IPS-15b (cell line): ENCODE results near the gene CYB5R3.
"Not testable (repeated sequence)": the region's sequence is repeated elsewhere in the genome, so short reads cannot be mapped to it uniquely, and the experiment has no call there.

Source experiments
- H3K27me3 ChIP-seq: one replicate; pipeline ENCODE4 v1.6.1; 2013; ENCODE audit warnings: low read length; ENCODE audit not compliant: control insufficient read depth, insufficient read depth
- H3K36me3 ChIP-seq: one replicate; pipeline ENCODE4 v1.6.1; 2013; ENCODE audit warnings: low read length; ENCODE audit not compliant: control insufficient read depth, insufficient read depth
- H3K4me1 ChIP-seq: one replicate; pipeline ENCODE4 v1.6.1; 2013; ENCODE audit warnings: mild to moderate bottlenecking, low read length; ENCODE audit not compliant: control insufficient read depth, insufficient read depth
- H3K4me3 ChIP-seq: one replicate; pipeline ENCODE4 v1.5.1; 2013; ENCODE audit warnings: low read depth, low read length
- H3K9ac ChIP-seq: one replicate; pipeline ENCODE4 v1.6.1; 2013; ENCODE audit warnings: low read depth, mild to moderate bottlenecking, low read length
- H3K9me3 ChIP-seq: one replicate; pipeline ENCODE4 v1.6.1; 2013; ENCODE audit warnings: mild to moderate bottlenecking, low read length; ENCODE audit not compliant: control insufficient read depth, insufficient read depth

The CYB5R3 gene

DNA sequence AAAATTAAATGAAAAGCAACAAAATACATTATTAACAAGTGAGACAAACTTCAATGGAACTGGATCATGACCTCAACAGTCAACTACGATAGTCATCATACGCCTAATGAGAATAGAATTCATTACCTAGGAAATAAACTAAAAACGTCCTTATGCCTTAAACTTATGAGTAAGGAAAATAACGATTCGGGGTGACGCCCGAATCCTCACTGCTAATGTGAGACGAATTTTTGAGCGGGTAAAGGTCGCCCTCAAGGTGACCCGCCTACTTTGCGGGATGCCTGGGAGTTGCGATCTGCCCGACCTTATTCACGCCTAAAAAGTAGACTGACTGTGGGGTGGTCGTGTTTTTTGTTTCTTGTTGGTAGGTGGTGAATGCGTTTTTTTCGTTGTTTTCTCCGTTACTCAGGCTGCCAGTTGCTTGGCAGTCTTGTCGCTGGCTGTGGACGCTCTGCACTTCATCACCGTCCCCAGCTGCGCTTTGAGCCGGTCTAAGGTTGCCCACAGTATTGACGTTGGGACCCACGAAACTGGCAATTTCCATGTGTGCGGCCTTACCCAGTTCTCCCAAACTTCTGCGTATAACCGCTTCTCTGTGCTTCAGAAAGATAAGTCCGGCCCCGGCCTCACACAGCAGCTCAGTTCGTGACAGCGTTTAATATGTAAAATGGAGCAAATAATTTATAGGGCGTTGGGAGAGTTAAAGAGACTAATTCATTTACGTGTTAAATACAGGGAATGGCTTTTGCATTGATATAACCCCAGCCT, 33.9 kb downstream of the CYB5R3 start:
- Histone ChIP-seq H3K4me3 (peak overlapping the region; percentile 32), H3K36me3 (no peaks in the 10 kb centered on the region), H3K9ac (peak overlapping the region; percentile 57), H3K27me3 (no peaks in the 10 kb centered on the region), H3K9me3 (no peaks in the 10 kb centered on the region), H3K4me1 (peaks cover 13% of the 10 kb centered on the region)

DNA sequence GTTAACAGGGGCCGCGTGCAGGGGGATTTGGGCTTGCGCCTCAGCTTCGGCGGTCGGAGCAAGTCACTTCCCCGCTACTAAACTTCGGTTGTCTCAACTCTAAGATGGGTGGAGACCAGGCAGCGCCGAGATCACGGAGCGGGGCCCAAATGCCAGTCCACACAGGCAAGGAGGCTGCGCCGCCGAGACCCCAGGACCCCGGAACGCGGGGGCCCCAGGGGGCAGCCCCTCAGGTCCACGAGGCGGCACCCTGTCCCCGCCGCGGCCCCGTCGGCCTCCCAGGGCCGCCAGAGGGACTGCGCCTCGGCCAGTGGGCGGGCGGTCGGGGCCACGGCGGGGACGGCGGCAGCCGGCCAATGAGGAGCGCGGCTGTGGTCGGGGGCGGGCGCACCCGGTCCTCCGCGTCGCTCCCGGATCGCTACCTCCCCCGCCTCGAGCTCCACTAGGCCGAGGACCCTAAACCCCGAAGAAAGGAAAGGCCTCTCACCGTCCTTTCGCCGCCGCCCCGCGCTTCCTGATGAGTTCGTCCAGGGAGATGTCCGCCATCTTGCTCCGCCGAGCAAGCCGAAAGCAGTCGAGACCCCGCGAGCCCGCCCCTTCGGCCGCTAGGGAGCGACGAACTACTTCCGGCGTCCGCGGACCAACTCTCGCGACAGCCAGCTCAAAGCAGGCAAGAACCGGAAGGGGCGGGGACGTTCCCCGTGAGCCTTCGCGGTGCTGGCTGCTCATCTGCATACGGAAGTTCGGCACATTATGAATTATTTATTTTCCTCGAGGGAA, 34.7 kb downstream of the CYB5R3 start, which contains the start of gene POLDIP3:
TSS of gene POLDIP3 (minus strand) at position 572 of the 780 bp plus-strand sequence. CDS start at position 546, 26 bp downstream.
- Histone ChIP-seq H3K4me3 (peak within 1 kb of the TSS; percentile 89), H3K27me3 (no peaks in the 10 kb centered on the region), H3K9me3 (no peaks in the 10 kb centered on the region), H3K4me1 (peaks cover 16% of the 10 kb centered on the region), H3K36me3 (no peaks in the 10 kb centered on the region), H3K9ac (peak within 1 kb of the TSS; percentile 57)

DNA sequence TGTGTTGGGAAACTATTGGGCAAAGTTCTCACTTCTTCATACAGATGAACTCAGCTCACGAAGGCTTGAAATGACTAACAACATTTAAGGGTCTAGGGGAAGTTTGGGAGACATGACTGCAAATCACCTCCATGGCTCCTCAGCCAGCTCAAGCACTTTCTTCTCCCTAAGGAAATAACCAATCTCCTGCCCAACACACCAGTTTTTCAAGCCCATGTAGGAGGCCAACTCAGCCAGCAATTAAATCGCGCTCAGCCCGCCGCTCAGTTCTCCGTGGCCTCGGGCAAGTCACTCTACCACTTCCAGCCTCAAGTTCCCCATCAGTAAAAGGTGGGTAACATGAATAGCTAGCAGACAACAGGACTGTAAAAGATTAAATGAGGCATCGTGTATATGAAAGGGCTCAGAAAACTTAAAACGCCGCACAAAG, 35.3 kb downstream of the CYB5R3 start:
- H3K9ac ChIP-seq, result peak overlapping the region; percentile 57
- H3K4me3 ChIP-seq, result peak overlapping the region; percentile 89
- no peaks in the 10 kb centered on the region for H3K36me3 ChIP-seq
- H3K9me3 ChIP-seq, result no peaks in the 10 kb centered on the region
- H3K27me3 ChIP-seq, result no peaks in the 10 kb centered on the region
- peaks cover 20% of the 10 kb centered on the region for H3K4me1 ChIP-seq

DNA sequence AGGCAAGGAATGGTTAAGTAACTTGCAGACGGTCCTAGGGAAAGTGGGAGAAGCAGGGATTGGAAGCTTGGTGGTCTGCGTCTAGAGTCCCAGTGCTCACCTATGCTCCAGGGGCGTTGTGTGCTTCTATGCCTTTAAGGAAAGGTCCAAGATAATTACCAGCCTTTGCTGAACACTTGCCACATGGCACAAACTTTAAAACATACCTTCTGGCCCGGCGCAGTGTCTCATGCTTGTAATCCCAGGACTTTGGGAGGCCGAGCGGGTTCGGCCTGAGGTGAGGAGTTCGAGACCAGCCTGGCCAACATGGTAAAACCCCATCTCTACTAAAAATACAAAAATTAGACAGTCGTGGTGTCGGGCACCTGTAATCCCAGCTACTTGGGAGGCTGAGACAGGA, 36.9 kb downstream of the CYB5R3 start:
- Histone ChIP-seq H3K9me3 (no peaks in the 10 kb centered on the region), H3K27me3 (no peaks in the 10 kb centered on the region), H3K4me3 (no peak overlapping the region), H3K4me1 (peaks cover 20% of the 10 kb centered on the region), H3K9ac (no peak overlapping the region), H3K36me3 (peaks cover 4% of the 10 kb centered on the region)

DNA sequence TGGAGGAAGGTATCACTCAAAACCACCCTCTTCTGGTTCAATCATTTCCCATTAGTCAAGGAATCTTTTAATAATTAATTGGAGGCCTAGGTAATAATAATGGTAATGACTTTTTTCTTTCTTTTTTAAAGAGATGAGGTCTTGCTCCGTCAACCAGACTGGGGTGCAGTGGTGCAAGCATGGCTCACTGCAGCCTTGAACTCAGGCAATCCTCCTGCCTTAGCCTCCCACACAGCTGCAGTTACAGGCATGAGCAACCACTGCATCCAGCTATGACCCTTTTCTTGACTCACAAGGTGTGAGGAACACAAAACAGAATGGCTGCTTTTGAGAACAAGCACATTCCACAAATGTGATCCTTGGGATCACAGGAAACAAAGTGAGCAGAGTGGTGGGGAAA, 38.1 kb downstream of the CYB5R3 start:
- Histone ChIP-seq H3K4me1 (peaks cover 18% of the 10 kb centered on the region), H3K4me3 (no peak overlapping the region), H3K9me3 (no peaks in the 10 kb centered on the region), H3K27me3 (no peaks in the 10 kb centered on the region), H3K36me3 (peaks cover 4% of the 10 kb centered on the region), H3K9ac (no peak overlapping the region)

DNA sequence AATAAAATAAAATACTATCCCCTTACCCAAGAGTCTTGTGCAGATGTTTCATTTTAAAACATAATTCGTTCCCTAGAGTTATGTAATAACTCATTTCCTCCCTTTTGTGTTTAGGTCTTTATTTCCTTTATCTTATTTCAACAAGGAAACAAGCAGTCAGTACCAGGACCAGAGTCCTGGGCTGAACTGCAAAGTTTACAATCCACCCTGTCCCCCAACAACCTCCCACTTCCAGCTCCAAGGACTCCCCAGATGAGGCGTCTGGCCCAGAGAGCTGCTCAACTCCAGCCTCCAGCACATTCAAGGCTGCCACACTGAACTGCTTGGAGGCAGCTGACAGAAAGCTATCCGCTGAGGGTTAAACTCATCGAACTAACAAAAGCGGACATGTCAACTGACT, 39.0 kb downstream of the CYB5R3 start:
- H3K9ac ChIP-seq, result no peak overlapping the region

DNA sequence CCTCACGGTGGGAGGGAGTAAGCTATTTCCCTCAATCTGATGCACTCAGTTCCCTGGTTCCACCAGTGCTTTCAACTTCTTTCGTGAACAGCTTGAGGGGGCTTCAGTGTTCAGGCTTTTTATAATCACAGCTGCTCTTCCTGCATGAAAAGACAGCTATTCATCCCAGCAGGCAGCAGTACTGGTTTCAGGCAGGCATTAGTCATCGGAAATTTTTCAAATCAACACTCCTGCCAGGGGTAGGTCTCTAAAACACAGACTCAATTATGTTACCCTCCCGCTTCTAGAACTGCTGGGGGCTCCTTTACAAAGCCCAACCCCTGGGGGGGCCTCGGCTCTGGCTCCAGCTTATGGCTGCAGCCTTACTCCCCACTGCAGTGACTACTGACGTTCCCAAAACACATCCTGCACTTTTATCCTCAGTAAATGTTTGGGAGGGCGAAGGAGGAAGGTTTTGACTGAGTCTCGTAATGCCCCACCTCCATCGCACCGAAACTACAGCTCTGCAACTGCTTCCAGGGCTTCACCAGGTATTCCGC, 40.3 kb downstream of the CYB5R3 start:
- Histone ChIP-seq H3K4me3 (peak overlapping the region; percentile 5), H3K9ac (no peak overlapping the region), H3K36me3 (peaks cover 4% of the 10 kb centered on the region), H3K27me3 (no peaks in the 10 kb centered on the region), H3K9me3 (no peaks in the 10 kb centered on the region), H3K4me1 (peaks cover 15% of the 10 kb centered on the region)

More for the DNA sequence above, 39.0 kb downstream of the CYB5R3 start:
- Histone ChIP-seq H3K36me3 (peaks cover 4% of the 10 kb centered on the region), H3K4me3 (no peak overlapping the region), H3K4me1 (peaks cover 15% of the 10 kb centered on the region), H3K27me3 (no peaks in the 10 kb centered on the region), H3K9me3 (no peaks in the 10 kb centered on the region)

DNA sequence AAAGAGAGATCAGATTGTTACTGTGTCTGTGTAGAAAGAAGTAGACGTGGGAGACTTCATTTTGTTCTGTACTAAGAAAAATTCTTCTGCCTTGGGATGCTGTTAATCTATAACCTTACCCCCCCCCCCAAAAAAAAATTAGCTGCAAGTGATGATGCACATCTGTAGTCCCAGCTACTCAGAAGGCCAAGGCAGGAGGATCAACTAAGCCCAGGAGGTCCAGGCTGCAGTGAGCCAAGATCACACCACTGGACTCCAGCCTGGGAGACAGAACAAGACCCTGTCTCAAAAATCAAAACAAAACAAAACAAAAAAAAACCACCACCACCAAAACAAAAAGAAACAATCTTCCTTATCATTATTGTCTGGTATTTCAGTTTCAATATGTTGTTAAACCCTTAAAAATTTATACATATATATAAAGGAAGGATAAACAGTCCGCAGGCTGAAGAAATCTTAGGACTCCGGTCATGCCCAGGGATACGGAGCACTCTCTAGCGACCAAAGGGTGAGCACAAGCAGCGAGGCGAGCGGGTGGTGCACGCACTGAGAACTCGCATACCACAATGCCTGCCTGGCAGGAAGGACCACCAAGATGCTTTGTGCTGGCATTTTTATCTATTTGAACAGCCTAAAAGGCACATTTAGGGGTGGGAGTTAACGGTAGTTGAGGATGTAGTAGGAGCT, 40.9 kb downstream of the CYB5R3 start:
- no peak overlapping the region for H3K9ac ChIP-seq
- H3K4me3 ChIP-seq, result no peak overlapping the region
- H3K9me3 ChIP-seq, result no peaks in the 10 kb centered on the region
- no peaks in the 10 kb centered on the region for H3K27me3 ChIP-seq
- H3K36me3 ChIP-seq, result peaks cover 5% of the 10 kb centered on the region
- peaks cover 15% of the 10 kb centered on the region for H3K4me1 ChIP-seq

DNA sequence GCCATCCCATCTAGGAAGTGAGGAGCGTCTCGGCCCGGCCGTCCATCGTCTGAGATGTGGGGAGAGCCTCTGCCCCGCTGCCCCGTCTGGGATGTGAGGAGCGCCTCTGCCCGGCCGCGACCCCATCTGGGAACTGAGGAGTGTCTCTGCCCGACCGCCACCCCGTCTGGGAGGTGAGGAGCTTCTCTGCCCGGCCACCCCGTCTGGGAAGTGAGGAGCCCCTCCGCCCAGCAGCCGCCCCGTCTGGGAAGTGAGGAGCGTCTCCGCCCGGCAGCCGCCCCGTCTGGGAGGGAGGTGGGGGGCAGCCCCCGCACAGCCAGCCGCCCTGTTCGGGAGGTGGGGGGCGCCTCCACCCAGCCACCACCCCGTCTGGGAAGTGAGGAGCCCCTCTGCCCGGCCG, 41.6 kb downstream of the CYB5R3 start:
- not testable (repeated sequence) for H3K4me1 ChIP-seq, H3K27me3 ChIP-seq, H3K9me3 ChIP-seq, H3K4me3 ChIP-seq, H3K9ac ChIP-seq
- H3K36me3 ChIP-seq, result peaks cover 11% of the 10 kb centered on the region

DNA sequence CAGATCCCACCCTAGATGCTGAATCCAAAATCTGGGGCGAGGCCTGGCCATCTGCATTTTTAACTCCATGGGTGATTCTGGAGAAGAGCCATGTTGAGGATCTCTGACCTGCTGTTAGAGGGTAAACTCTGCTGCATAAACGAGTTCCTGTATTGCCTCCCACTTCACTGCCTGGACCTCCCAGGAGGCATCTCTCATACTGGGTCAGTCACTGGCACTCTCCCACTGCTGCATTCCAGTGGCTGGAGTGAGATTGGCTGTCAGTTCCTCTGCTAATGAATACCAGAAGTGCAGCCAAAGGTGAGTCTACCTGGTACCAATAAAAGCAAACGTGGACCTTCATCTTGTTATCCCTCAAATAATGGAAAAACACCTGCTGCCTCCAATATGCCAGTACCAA, 44.8 kb downstream of the CYB5R3 start:
- no peaks in the 10 kb centered on the region for H3K9me3 ChIP-seq
- peaks cover 6% of the 10 kb centered on the region for H3K4me1 ChIP-seq
- H3K9ac ChIP-seq, result no peak overlapping the region
- H3K27me3 ChIP-seq, result no peaks in the 10 kb centered on the region
- no peak overlapping the region for H3K4me3 ChIP-seq
- H3K36me3 ChIP-seq, result peaks cover 32% of the 10 kb centered on the region

DNA sequence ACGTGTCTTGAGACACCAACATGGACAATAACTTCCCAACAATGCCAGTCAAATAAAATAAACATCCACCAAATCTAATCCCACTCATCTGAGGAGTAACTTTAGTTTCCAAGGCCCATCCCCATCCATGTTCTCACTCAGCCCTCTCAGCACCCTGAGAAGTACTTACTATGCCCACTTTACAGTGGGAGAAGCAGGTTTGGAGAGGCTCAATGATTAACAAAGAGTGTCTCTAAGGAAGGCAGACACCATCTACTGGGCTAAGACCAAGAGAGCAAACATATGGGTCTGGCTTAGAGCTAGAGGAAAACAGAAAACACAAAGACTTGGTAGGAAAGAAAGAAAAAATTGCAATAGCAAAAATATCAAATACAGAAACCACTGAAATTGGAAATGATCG, 45.8 kb downstream of the CYB5R3 start:
- no peaks in the 10 kb centered on the region for H3K27me3 ChIP-seq
- no peaks in the 10 kb centered on the region for H3K9me3 ChIP-seq
- H3K4me3 ChIP-seq, result no peak overlapping the region
- H3K9ac ChIP-seq, result no peak overlapping the region
- no peaks in the 10 kb centered on the region for H3K4me1 ChIP-seq
- H3K36me3 ChIP-seq, result peaks cover 38% of the 10 kb centered on the region
